ENCODE measurements around the gene OTULIN. TPM values are rescaled to one million over a fixed set of nuclear protein-coding genes. Genes with fewer than 3 reads are reported as not detected.
A peak's percentile ranks its signal among the peaks of the same experiment; 100 is the strongest.

Gene OTULIN
- total and polyA plus RNA-seq, 2 experiments from 2014 or later: 24.3 to 43.9 TPM

DNA sequence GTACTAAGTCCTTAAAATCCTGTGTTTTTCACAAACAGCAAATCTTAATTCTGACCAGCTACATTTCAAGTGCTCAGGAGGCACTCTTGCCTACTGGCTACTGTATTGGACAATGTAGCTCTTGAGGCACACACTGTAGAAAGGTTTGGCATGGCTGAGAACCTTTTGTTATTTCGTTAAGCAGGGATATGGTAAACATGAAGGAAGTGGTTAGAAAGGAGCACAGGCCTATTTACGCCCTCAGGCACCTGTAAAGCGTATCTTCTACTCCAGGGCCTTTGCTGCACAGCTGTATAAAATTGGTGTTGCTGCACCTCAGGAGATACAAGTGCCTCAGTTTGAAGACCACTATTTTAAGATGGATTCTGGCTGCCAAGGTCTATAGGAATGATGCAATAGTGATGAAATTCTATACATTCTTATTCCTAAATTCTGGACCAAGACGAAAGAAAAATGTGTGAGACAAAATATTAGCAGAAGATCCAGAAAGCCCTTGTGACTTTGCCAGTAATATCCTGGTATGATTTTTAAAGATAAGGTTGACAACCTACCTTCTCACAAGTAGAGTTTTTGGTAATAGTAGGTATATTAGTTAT is 9.3 kb upstream of the OTULIN start:
- Histone ChIP-seq H3K9me2 (ENCODE audit: insufficient read depth) (no peaks in the 10 kb centered on the region; the same call in 1 of the 2 replicates), H3F3A (replicated peaks; ENCODE audit: low read depth) (no peaks in the 10 kb centered on the region), H3K79me2 (replicated peaks; ENCODE audit: insufficient read depth) (no peaks in the 10 kb centered on the region), H3K27me3 (ENCODE audit: insufficient read depth) (no peaks in the 10 kb centered on the region), H3K27ac (ENCODE audit: low read depth) (no peak overlapping the region), H3K4me2 (no peak overlapping the region), H3K4me1 (ENCODE audit: insufficient read depth) (no peaks in the 10 kb centered on the region), H4K20me1 (replicated peaks; ENCODE audit: insufficient read depth) (no peaks in the 10 kb centered on the region), H3K36me3 (ENCODE audit: insufficient read depth) (no peaks in the 10 kb centered on the region), H2AFZ (0 out of 2 replicates have a peak overlapping the region, but pooled peaks have one; percentile 54), H3K4me3 (no peak overlapping the region)
- Mint-ChIP-seq H3K27ac (no peak overlapping the region), H3K4me1 (no peaks in the 10 kb centered on the region), H3K36me3 (ENCODE audit: low read depth) (no peaks in the 10 kb centered on the region), H3K9me3 (no peaks in the 10 kb centered on the region), H3K27me3 (ENCODE audit: insufficient read depth, low read depth, poor library complexity) (no peaks in the 10 kb centered on the region), H3K4me3 (no peak overlapping the region)
- no peak for ATAC-seq
- DNase-seq (ENCODE audit: low spot score): no peak
- TF ChIP-seq REST (IDR thresholded peaks at IDR 0.05; ENCODE audit: unreplicated experiment) (no peak), ZNF331 (CRISPR knock-in tag; IDR thresholded peaks at IDR 0.05; ENCODE audit: low read depth) (no peak), EZH2phosphoT487 (IDR thresholded peaks at IDR 0.05; ENCODE audit: unreplicated experiment) (no peak)

DNA sequence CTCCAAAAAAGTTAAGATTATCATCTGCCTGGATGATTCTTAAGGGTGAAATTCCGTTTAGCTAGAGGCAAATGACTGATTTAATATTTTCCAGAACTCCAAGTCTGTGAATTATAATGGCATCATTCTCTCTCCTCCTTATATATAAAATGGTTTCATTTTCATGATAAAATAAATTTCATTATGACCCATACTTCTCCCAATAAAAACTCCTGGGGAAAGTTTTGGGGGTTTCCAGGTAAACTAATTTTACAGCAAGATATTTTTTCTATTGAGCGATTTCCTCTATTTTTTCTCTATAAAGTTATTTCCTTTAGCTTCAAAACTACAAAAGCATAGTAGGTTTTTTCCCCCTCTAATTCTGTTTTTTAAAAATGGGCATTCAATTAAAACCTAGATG is 7.6 kb upstream of the OTULIN start:
- Histone ChIP-seq H3F3A (replicated peaks; ENCODE audit: low read depth) (no peaks in the 10 kb centered on the region), H3K36me3 (ENCODE audit: insufficient read depth) (no peaks in the 10 kb centered on the region), H2AFZ (no peak overlapping the region), H3K79me2 (replicated peaks; ENCODE audit: insufficient read depth) (no peaks in the 10 kb centered on the region), H3K27me3 (ENCODE audit: insufficient read depth) (no peaks in the 10 kb centered on the region), H4K20me1 (replicated peaks; ENCODE audit: insufficient read depth) (no peaks in the 10 kb centered on the region), H3K4me2 (no peak overlapping the region), H3K4me1 (ENCODE audit: insufficient read depth) (no peaks in the 10 kb centered on the region), H3K4me3 (no peak overlapping the region), H3K9me2 (ENCODE audit: insufficient read depth) (peaks cover 4% of the 10 kb centered on the region), H3K27ac (ENCODE audit: low read depth) (no peak overlapping the region)
- Mint-ChIP-seq H3K36me3 (ENCODE audit: low read depth) (no peaks in the 10 kb centered on the region), H3K4me1 (peaks cover 3% of the 10 kb centered on the region; the same call in 1 of the 3 replicates), H3K4me3 (no peak overlapping the region), H3K9me3 (no peaks in the 10 kb centered on the region), H3K27me3 (ENCODE audit: insufficient read depth, low read depth, poor library complexity) (no peaks in the 10 kb centered on the region), H3K27ac (no peak overlapping the region)
- ATAC-seq: no peak
- no peak for DNase-seq (ENCODE audit: low spot score)
- TF ChIP-seq CREB1 (CRISPR knock-in tag; IDR thresholded peaks at IDR 0.05; ENCODE audit: low read depth): no peak
- TF ChIP-seq POLR2AphosphoS5 (IDR thresholded peaks at IDR 0.05; ENCODE audit: low read depth): no peak
- no peak for TF ChIP-seq ZNF331 (CRISPR knock-in tag; IDR thresholded peaks at IDR 0.05; ENCODE audit: low read depth)
- no peak for TF ChIP-seq EZH2phosphoT487 (IDR thresholded peaks at IDR 0.05; ENCODE audit: unreplicated experiment)
- no peak for TF ChIP-seq ZNF114 (CRISPR knock-in tag; IDR thresholded peaks at IDR 0.05)
- TF ChIP-seq, protein P1, sequence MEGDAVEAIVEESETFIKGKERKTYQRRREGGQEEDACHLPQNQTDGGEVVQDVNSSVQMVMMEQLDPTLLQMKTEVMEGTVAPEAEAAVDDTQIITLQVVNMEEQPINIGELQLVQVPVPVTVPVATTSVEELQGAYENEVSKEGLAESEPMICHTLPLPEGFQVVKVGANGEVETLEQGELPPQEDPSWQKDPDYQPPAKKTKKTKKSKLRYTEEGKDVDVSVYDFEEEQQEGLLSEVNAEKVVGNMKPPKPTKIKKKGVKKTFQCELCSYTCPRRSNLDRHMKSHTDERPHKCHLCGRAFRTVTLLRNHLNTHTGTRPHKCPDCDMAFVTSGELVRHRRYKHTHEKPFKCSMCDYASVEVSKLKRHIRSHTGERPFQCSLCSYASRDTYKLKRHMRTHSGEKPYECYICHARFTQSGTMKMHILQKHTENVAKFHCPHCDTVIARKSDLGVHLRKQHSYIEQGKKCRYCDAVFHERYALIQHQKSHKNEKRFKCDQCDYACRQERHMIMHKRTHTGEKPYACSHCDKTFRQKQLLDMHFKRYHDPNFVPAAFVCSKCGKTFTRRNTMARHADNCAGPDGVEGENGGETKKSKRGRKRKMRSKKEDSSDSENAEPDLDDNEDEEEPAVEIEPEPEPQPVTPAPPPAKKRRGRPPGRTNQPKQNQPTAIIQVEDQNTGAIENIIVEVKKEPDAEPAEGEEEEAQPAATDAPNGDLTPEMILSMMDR (conservative IDR thresholded peaks at IDR 0.05; ENCODE audit: low read depth in 2 of 2): no peak
- TF ChIP-seq JUNB (IDR thresholded peaks at IDR 0.05; ENCODE audit: unreplicated experiment): no peak
- no peak for TF ChIP-seq STAT1 (IDR thresholded peaks at IDR 0.05; ENCODE audit: unreplicated experiment)
- no peak for TF ChIP-seq ETS1 (IDR thresholded peaks at IDR 0.05)
- no peak for TF ChIP-seq REST (IDR thresholded peaks at IDR 0.05; ENCODE audit: unreplicated experiment)
- no peak for TF ChIP-seq NANOG (IDR thresholded peaks at IDR 0.05; ENCODE audit: borderline replicate concordance)

Measured in GM23338 (cell line).